Naive B cell (primary cell): ENCODE data around the gene RALGAPA2. TPM values are rescaled to one million over a fixed set of nuclear protein-coding genes. Genes with fewer than 3 reads are reported as not detected.

Source experiments
- ATAC-seq, 2 donors: fragments of 150-1000 bp; cut with Tn5 transposase; 2 replicates each; pipeline ENCODE4 v1.10.0; 2021; ENCODE audit warnings: low read depth in 2 of 2, mild to moderate bottlenecking in 2 of 2, moderate library complexity in 2 of 2
- DNase-seq: peaks from one replicate; pipeline ENCODE4 v3.0.0; 2022
- H3K27ac Mint-ChIP-seq, 6 donors: one replicate each; pipeline ENCODE4 v1.8.0; 2020 to 2022; ENCODE audit warnings: mild to moderate bottlenecking in 6 of 6, mixed read lengths in 6 of 6, moderate library complexity in 5 of 6, inconsistent platforms in 2 of 6
- H3K27me3 Mint-ChIP-seq, 3 donors: one replicate each; pipeline ENCODE4 v1.8.0; 2021 to 2022; ENCODE audit warnings: mixed read lengths in 3 of 3, mild to moderate bottlenecking in 1 of 3
- H3K36me3 Mint-ChIP-seq, 2 donors: one replicate each; pipeline ENCODE4 v1.8.0; 2020 to 2022; ENCODE audit warnings: mixed read lengths in 2 of 2, inconsistent platforms in 1 of 2, mild to moderate bottlenecking in 1 of 2
- H3K4me1 Mint-ChIP-seq, 3 donors: one replicate each; pipeline ENCODE4 v1.8.0; 2020 to 2022; ENCODE audit warnings: mixed read lengths in 3 of 3, inconsistent platforms in 1 of 3, mild to moderate bottlenecking in 1 of 3, moderate library complexity in 1 of 3
- H3K4me3 Mint-ChIP-seq, 8 donors: one replicate each; pipeline ENCODE4 v1.8.0; 2020 to 2022; ENCODE audit warnings: mild to moderate bottlenecking in 8 of 8, mixed read lengths in 8 of 8, moderate library complexity in 8 of 8, inconsistent platforms in 2 of 8
- H3K9me3 Mint-ChIP-seq, 7 donors: one replicate each; pipeline ENCODE4 v1.8.0; 2020 to 2022; ENCODE audit warnings: mixed read lengths in 7 of 7, mild to moderate bottlenecking in 5 of 7, inconsistent platforms in 2 of 7, moderate library complexity in 1 of 7
- polyA plus RNA-seq, 6 donors: library from polyadenylated mRNA; unstranded; fragments of 300-500 nt; fragmentation: Illumina TruSeq; gene quantifications; one replicate each; pipeline ENCODE4 v1.2.3, GENCODE V29; 2021; ENCODE audit warnings: low read depth in 6 of 6

The RALGAPA2 gene
- polyA plus RNA-seq, 6 donors from 2014 or later, result 3.6 to 7.3 (median 5.5) TPM

GRCh38 chr20:20370094-20370575 is 342.3 kb downstream of the RALGAPA2 start:
- H3K9me3 Mint-ChIP-seq, result no peaks in the 10 kb centered on the region
- no peak for ATAC-seq
- DNase-seq, result no peak
- peaks cover 5 to 7% of the 10 kb centered on the region in 2 donors for H3K36me3 Mint-ChIP-seq
- peak overlapping the region; percentile 65 to 81 (median 76) for H3K4me3 Mint-ChIP-seq
- peaks cover 66 to 72% (median 72%) of the 10 kb centered on the region in 3 donors for H3K27me3 Mint-ChIP-seq
- peaks cover 11 to 17% (median 12%) of the 10 kb centered on the region in 3 donors for H3K4me1 Mint-ChIP-seq
- H3K27ac Mint-ChIP-seq, result peak overlapping the region in 3 of 6 donors; percentile 8 to 77 (median 27)

- Mint-ChIP-seq H3K4me1 (peaks cover 11 to 17% (median 12%) of the 10 kb centered on the region in 3 donors), H3K36me3 (peaks cover 5 to 7% of the 10 kb centered on the region in 2 donors), H3K9me3 (no peaks in the 10 kb centered on the region), H3K4me3 (peak overlapping the region; percentile 65 to 81 (median 76)), H3K27me3 (peaks cover 59 to 72% (median 72%) of the 10 kb centered on the region in 3 donors), H3K27ac (peak overlapping the region in 3 of 6 donors; percentile 8 to 77 (median 27))
- DNase-seq, result no peak
- ATAC-seq, result no peak
Observed at GRCh38 chr20:20369250-20370093, 343.0 kb downstream of the RALGAPA2 start.

- H3K9me3 Mint-ChIP-seq, result no peaks in the 10 kb centered on the region
- H3K4me1 Mint-ChIP-seq, result peaks cover 11 to 21% (median 16%) of the 10 kb centered on the region in 3 donors
- peaks cover 5 to 7% of the 10 kb centered on the region in 2 donors for H3K36me3 Mint-ChIP-seq
- H3K27me3 Mint-ChIP-seq, result peaks cover 51 to 69% (median 67%) of the 10 kb centered on the region in 3 donors
- no peak overlapping the region for H3K27ac Mint-ChIP-seq
- ATAC-seq, result peak; percentile 16 to 23
- peak overlapping the region in 2 of 8 donors; percentile 18 to 29 for H3K4me3 Mint-ChIP-seq
- DNase-seq, result no peak
Observed at GRCh38 chr20:20368418-20369249, 343.8 kb downstream of the RALGAPA2 start.

- DNase-seq (no peak), ATAC-seq (peak in 1 of 2 donors; percentile 18)
- Mint-ChIP-seq H3K27ac (peak within 1 kb of the TSS in 1 of 6 donors; percentile 86), H3K27me3 (peaks cover 45 to 69% (median 67%) of the 10 kb centered on the region in 3 donors), H3K36me3 (peaks cover 5 to 7% of the 10 kb centered on the region in 2 donors), H3K9me3 (no peaks in the 10 kb centered on the region), H3K4me3 (peak within 1 kb of the TSS; percentile 43 to 92 (median 78)), H3K4me1 (peaks cover 19 to 30% (median 24%) of the 10 kb centered on the region in 3 donors)
Observed at GRCh38 chr20:20367575-20368417, 344.6 kb downstream of the RALGAPA2 start, which contains the start of gene INSM1. Gene INSM1, plus strand, starts transcription at chr20:20368104. Its CDS starts 164 bp downstream, at chr20:20368268.

GRCh38 chr20:20366876-20367574 is 345.4 kb downstream of the RALGAPA2 start:
- peaks cover 5 to 7% of the 10 kb centered on the region in 2 donors for H3K36me3 Mint-ChIP-seq
- H3K4me1 Mint-ChIP-seq, result peaks cover 24 to 36% (median 31%) of the 10 kb centered on the region in 3 donors
- peak overlapping the region; percentile 43 to 92 (median 78) for H3K4me3 Mint-ChIP-seq
- ATAC-seq, result no peak
- no peaks in the 10 kb centered on the region for H3K9me3 Mint-ChIP-seq
- no peak for DNase-seq
- H3K27ac Mint-ChIP-seq, result no peak overlapping the region
- H3K27me3 Mint-ChIP-seq, result peaks cover 44 to 69% (median 67%) of the 10 kb centered on the region in 3 donors

- H3K4me1 Mint-ChIP-seq, result peaks cover 24 to 36% (median 31%) of the 10 kb centered on the region in 3 donors
- no peak for DNase-seq
- peak overlapping the region in 6 of 8 donors; percentile 57 to 78 (median 71) for H3K4me3 Mint-ChIP-seq
- H3K36me3 Mint-ChIP-seq, result peaks cover 5 to 7% of the 10 kb centered on the region in 2 donors
- no peak for ATAC-seq
- peaks cover 44 to 69% (median 67%) of the 10 kb centered on the region in 3 donors for H3K27me3 Mint-ChIP-seq
- peak overlapping the region in 1 of 6 donors; percentile 65 for H3K27ac Mint-ChIP-seq
- no peaks in the 10 kb centered on the region for H3K9me3 Mint-ChIP-seq
Observed at GRCh38 chr20:20366551-20366875, 345.9 kb downstream of the RALGAPA2 start.

GRCh38 chr20:20365480-20366161 is 346.8 kb downstream of the RALGAPA2 start:
- ATAC-seq (no peak), DNase-seq (no peak)
- peaks cover 26 to 37% (median 33%) of the 10 kb centered on the region in 3 donors for H3K4me1 Mint-ChIP-seq
- H3K27ac Mint-ChIP-seq, result peak overlapping the region in 2 of 6 donors; percentile 38 to 45
- peaks cover 44 to 70% (median 67%) of the 10 kb centered on the region in 3 donors for H3K27me3 Mint-ChIP-seq
- H3K9me3 Mint-ChIP-seq, result no peaks in the 10 kb centered on the region
- peaks cover 5 to 7% of the 10 kb centered on the region in 2 donors for H3K36me3 Mint-ChIP-seq
- no peak overlapping the region for H3K4me3 Mint-ChIP-seq

GRCh38 chr20:20364593-20365479 is 347.6 kb downstream of the RALGAPA2 start:
- Mint-ChIP-seq H3K4me3 (peak overlapping the region in 3 of 8 donors; percentile 20 to 56 (median 35)), H3K36me3 (peaks cover under 1 to 3% of the 10 kb centered on the region in 2 donors), H3K27ac (peak overlapping the region in 1 of 6 donors; percentile 38), H3K9me3 (no peaks in the 10 kb centered on the region), H3K27me3 (peaks cover 44 to 71% (median 68%) of the 10 kb centered on the region in 3 donors), H3K4me1 (peaks cover 28 to 40% (median 35%) of the 10 kb centered on the region in 3 donors)
- ATAC-seq (no peak), DNase-seq (no peak)

- no peak for ATAC-seq
- Mint-ChIP-seq H3K9me3 (no peaks in the 10 kb centered on the region), H3K27ac (no peak overlapping the region), H3K36me3 (no peaks in the 10 kb centered on the region), H3K4me1 (peaks cover 29 to 39% (median 33%) of the 10 kb centered on the region in 3 donors), H3K4me3 (peak overlapping the region in 5 of 8 donors; percentile 8 to 61 (median 44)), H3K27me3 (peaks cover 46 to 73% (median 69%) of the 10 kb centered on the region in 3 donors)
- DNase-seq, result no peak
Observed at GRCh38 chr20:20363799-20364592, 348.4 kb downstream of the RALGAPA2 start.

GRCh38 chr20:20363434-20363798 is 349.0 kb downstream of the RALGAPA2 start:
- Mint-ChIP-seq H3K4me3 (peak overlapping the region in 3 of 8 donors; percentile 7 to 61 (median 13)), H3K4me1 (peaks cover 29 to 39% (median 33%) of the 10 kb centered on the region in 3 donors), H3K27me3 (peaks cover 50 to 73% (median 69%) of the 10 kb centered on the region in 3 donors), H3K27ac (peak overlapping the region in 1 of 6 donors; percentile 56), H3K36me3 (no peaks in the 10 kb centered on the region), H3K9me3 (no peaks in the 10 kb centered on the region)
- DNase-seq (no peak), ATAC-seq (no peak)
